MV-4-11 (cell line): ENCODE results near the gene TDRD7.

Experiments
- DNase-seq: peaks from one replicate; lab custom pipeline; 2025; lab: John Stamatoyannopoulos, UW

Gene TDRD7

GRCh38 chr9:97527626-97528528 is 116.0 kb downstream of the TDRD7 start:
- DNase-seq: no peak

DNA sequence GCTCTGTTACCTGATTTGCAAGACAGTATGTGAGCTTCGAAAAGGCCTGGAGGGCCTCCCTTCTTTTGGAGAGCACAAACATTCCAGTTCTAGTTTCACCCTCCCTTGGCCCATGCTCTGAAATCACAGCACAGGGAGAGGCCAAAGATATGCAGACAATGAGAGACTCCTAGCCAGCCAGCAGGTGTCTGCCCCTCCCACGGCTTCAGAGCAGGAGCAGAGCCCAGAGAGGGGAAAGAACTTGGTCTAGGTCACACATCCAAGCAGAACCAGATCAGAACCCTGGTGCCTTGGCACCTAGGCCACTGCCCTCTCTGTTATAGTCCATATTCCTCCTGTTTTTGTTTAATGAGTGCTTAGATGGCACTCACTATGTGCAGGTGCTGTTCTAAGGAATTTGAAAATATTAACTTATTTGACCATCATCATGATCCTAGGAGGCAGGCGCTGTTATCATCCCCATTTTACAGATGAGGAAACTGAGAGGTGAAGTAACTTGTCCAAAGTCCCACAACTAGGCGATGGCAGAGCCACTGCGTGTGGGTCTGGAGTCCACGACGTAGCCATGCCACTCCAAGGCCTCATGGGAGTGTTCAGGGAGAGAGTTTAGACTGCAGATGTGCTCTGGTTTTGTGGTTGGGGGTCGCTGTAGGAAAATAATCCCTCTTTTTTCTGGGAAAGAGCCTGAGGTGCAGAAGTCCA is 116.8 kb downstream of the TDRD7 start:
- no peak for DNase-seq

DNA sequence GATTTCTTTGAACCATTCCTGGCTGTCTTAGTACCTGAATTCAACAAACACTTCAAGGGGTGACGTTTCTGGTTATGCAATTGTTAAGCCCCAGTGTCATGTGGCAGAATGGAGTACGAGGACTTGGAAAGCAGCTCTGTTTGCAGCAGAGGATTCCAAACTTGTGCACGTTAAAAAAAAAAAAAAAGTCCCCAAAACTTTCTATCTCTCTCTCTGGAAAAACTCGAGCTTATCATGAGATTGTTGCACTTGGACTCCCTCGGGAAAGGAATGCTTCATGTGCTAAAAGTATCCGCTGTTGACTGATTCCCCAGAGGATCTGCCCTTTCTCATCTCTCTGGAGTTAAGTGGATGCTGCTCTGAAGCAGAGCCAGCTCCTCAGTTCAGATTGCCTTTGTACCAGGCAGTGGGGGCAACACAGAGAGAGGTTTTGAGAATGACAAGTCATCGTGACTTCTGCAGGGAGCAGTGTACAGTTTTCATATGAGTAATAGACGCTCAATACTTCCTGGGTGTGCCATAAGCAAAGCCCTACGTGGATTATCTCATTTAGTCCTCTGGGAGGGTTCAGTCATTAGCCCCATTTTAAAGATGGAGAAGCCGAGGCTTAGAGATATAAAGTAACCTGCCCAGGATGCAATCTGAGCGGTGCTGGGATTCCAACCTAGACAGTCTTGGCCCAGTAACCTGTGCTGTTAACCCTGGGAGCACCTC is 117.6 kb downstream of the TDRD7 start:
- DNase-seq: peak; percentile 27

GRCh38 chr9:97531888-97532376 is 120.0 kb downstream of the TDRD7 start:
- no peak for DNase-seq

DNA sequence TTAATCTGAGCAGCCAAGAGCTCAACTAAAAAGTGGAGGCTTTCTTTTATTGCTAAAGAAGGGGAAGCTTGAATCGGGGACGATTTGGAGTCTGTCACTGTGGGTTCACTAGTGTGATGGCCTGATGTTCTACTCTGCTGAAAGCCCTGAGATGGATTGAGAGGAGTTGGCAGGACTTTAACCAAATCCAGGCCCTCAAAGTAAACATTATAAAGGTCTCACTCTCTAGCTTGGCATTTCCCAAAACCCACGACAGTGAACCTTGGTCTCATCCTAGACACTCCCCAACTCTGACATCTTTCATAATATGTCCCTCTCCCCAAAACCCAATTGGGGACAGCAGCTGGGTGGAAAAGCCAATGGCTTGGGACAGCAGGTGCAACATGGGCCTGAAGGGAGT is 122.3 kb downstream of the TDRD7 start:
- no peak for DNase-seq

DNA sequence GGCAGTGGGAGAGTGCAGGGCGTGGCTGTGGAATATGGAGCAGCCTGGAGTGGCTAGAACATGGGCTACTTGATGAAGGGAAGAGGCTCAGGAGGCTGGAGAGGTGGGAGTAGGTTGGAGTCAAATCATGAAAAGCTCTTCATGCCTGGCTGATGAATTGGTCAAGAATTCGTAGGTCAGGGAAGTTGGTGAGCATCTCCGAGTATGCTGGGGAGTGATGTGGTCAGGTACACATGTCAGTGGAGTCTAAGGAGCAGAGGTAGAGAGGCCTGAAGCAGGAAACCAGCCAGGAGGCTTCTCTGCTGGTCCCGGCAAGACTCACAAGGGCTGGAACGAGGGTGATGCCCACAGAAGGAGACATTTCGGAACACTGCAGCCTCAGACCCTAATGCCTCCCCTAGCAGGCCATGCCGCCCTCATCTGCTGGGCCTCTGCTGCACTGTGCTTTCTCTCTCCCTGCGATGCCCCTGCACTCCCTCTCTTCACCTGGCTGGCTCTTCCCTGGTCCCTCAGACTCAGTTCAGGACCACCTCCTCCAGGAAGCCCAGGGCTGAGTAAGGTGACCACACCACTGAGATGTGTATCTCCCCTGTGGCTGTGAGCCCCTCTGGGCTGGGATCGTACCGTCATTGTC is 123.2 kb downstream of the TDRD7 start:
- DNase-seq: no peak

DNA sequence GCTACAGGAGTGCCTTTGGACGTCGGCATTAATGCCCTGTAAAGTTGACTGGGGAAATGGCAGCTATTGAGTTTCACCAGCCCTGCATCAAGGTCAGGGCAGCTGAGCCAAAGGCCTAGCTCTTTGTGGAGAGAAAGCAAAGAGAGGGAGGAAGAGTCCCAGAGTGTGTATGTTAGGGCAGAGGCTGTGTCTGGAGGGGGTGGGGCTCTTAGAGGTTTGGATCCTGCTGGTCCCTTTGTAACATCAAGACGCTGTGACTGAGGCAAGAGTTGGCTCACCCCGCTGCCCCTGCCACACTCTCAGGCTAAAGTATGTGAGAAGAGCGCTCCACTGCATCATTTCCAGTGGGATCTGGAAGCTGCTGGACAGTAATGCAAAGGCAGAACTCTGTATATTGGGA is 123.9 kb downstream of the TDRD7 start:
- no peak for DNase-seq

DNA sequence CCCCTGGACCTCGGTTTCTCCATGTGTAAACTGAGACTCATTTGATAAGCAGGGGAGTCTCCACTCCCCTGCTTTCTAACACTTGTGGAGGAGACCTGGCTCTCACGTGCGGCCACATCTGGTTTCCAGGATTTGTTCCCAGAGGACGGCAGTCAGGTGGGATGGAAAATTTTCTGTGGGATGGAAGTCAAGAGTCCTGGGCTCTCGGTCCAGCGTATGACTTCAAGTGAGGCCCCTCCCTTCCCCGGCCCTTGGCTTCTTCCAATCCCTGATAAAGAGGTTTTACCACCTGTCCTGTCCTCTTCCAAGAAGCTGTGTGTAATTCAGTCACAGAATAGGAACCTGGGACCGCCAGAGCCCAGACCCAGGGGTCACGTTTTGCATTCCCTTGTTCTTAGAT is 124.6 kb downstream of the TDRD7 start:
- DNase-seq: no peak

- DNase-seq: peak; percentile 20
These were observed 131.7 kb downstream of the TDRD7 start for GRCh38 chr9:97543561-97543960.

DNA sequence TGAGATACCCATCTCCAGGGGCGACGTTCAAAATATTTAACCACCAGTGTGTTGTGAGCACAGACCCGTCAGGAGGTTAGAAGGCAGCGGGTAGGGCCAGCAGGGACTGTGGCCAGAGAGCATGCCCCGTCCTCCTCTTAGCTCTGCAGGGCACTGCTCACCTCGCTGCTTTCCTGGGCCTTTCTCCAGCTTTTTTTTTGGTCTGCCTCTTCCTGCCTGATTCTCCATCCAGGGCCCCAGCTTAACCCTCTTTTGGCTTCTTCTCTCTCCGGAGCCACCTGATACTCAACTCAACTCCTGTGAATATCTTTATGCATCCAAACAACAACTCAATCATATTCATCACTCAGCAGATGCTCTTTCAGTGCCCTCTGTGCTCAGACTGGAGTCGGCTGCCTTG is 133.6 kb downstream of the TDRD7 start:
- no peak for DNase-seq
